HG02642 (cell line): ENCODE results near the gene ROBO2.

ENCODE experiments used
- ATAC-seq: cut with Tn5 transposase; IDR thresholded peaks from one replicate; pipeline ENCODE4 v1.9.1; 2021; ENCODE audit warnings: mild to moderate bottlenecking; ENCODE audit not compliant: unreplicated experiment, poor library complexity

Gene ROBO2

GRCh38 chr3:77319711-77320110 lies 279.8 kb downstream of the ROBO2 start:
- ATAC-seq: no peak

- ATAC-seq: no peak
These were observed 280.6 kb downstream of the ROBO2 start for GRCh38 chr3:77320514-77320913.

- no peak for ATAC-seq
These were observed 281.7 kb downstream of the ROBO2 start for GRCh38 chr3:77321646-77322045.

GRCh38 chr3:77323626-77324025 lies 283.7 kb downstream of the ROBO2 start:
- no peak for ATAC-seq

GRCh38 chr3:77324105-77324504 lies 284.2 kb downstream of the ROBO2 start:
- no peak for ATAC-seq

- no peak for ATAC-seq
These were observed 285.4 kb downstream of the ROBO2 start for GRCh38 chr3:77325280-77325679.

- no peak for ATAC-seq
These were observed 285.8 kb downstream of the ROBO2 start for GRCh38 chr3:77325702-77326101.

GRCh38 chr3:77326586-77326985 lies 286.7 kb downstream of the ROBO2 start:
- no peak for ATAC-seq

GRCh38 chr3:77328690-77329089 lies 288.8 kb downstream of the ROBO2 start:
- no peak for ATAC-seq

- no peak for ATAC-seq
These were observed 289.2 kb downstream of the ROBO2 start for GRCh38 chr3:77329116-77329515.

- ATAC-seq: no peak
These were observed 298.3 kb downstream of the ROBO2 start for GRCh38 chr3:77338195-77338594.

GRCh38 chr3:77342027-77342426 lies 302.1 kb downstream of the ROBO2 start:
- ATAC-seq: no peak

- ATAC-seq: no peak
These were observed 302.8 kb downstream of the ROBO2 start for GRCh38 chr3:77342688-77343087.

- no peak for ATAC-seq
These were observed 305.1 kb downstream of the ROBO2 start for GRCh38 chr3:77345009-77345408.

- no peak for ATAC-seq
These were observed 308.5 kb downstream of the ROBO2 start for GRCh38 chr3:77348244-77348855.

GRCh38 chr3:77354958-77355357 lies 315.1 kb downstream of the ROBO2 start:
- ATAC-seq: no peak

- no peak for ATAC-seq
These were observed 323.0 kb downstream of the ROBO2 start for GRCh38 chr3:77362936-77363335.

GRCh38 chr3:77365152-77365551 lies 325.3 kb downstream of the ROBO2 start:
- ATAC-seq: no peak

- no peak for ATAC-seq
These were observed 330.5 kb downstream of the ROBO2 start for GRCh38 chr3:77370413-77370812.

- no peak for ATAC-seq
These were observed 332.1 kb downstream of the ROBO2 start for GRCh38 chr3:77372018-77372417.

GRCh38 chr3:77372634-77373346 lies 332.9 kb downstream of the ROBO2 start:
- ATAC-seq: no peak

GRCh38 chr3:77373619-77374018 lies 333.7 kb downstream of the ROBO2 start:
- ATAC-seq: no peak
